Skeletal muscle tissue (tissue), 4 donors: ENCODE results near the gene PLCB1. TPM values are rescaled to one million over a fixed set of nuclear protein-coding genes. Genes with fewer than 3 reads are reported as not detected.

Experiments
- H3K27ac ChIP-seq: one replicate; pipeline ENCODE4 v1.7.0; 2013; ENCODE audit warnings: mild to moderate bottlenecking, low read depth, low read length, inconsistent platforms
- H3K27me3 ChIP-seq, 3 donors: one replicate each; pipeline ENCODE4 v1.7.0; 2013; ENCODE audit warnings: low read length in 3 of 3; ENCODE audit not compliant: control insufficient read depth in 3 of 3, insufficient read depth in 3 of 3
- H3K36me3 ChIP-seq, 3 donors: one replicate each; pipeline ENCODE4 v1.7.0; 2013; ENCODE audit warnings: low read length in 3 of 3; ENCODE audit not compliant: control insufficient read depth in 3 of 3, insufficient read depth in 3 of 3
- H3K4me1 ChIP-seq, 3 donors: one replicate each; pipeline ENCODE4 v1.7.0; 2013; ENCODE audit warnings: low read length in 3 of 3, mild to moderate bottlenecking in 3 of 3; ENCODE audit not compliant: control insufficient read depth in 3 of 3, insufficient read depth in 3 of 3
- H3K4me3 ChIP-seq, 3 donors: one replicate each; pipeline ENCODE4 v1.7.0; 2013; ENCODE audit warnings: low read length in 3 of 3
- H3K9ac ChIP-seq, 3 donors: one replicate each; pipeline ENCODE4 v1.7.0; 2013; ENCODE audit warnings: low read length in 3 of 3, mild to moderate bottlenecking in 3 of 3, moderate library complexity in 2 of 3, low read depth in 1 of 3
- H3K9me3 ChIP-seq, 3 donors: one replicate each; pipeline ENCODE4 v1.7.0; 2013; ENCODE audit warnings: low read length in 3 of 3; ENCODE audit not compliant: control insufficient read depth in 3 of 3
- total RNA-seq: library from RNA; depleted of rRNA; stranded (reverse); fragments of >200 nt; gene quantifications from one replicate; pipeline ENCODE4 v1.2.3, GENCODE V29; 2014
- donor health status: Osteomylitis.

Gene PLCB1
- total RNA-seq, 1 donor from 2014 or later: 13.0 TPM

DNA sequence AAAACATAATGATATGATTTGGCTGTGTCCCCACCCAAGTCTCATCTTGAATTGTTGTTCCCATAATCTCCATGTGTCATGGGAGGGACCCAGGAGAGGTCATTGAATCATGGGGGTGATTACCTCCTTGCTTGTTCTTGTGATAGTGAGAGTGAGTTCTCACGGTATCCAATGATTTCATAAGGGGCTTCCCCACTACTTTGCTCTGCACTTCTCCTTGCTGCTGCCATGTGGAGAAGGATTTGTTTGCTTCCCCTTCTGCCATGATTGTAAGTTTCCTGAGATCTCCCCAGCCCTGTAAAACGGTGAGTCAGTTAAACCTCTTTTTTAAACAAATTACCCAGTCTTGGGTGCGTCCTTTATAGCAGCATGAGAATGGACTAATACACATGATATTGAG lies 780.0 kb downstream of the PLCB1 start:
- H3K27ac ChIP-seq: no peak overlapping the region
- no peaks in the 10 kb centered on the region for H3K36me3 ChIP-seq
- H3K9me3 ChIP-seq: no peaks in the 10 kb centered on the region
- no peak overlapping the region for H3K4me3 ChIP-seq
- H3K9ac ChIP-seq: no peak overlapping the region
- no peaks in the 10 kb centered on the region for H3K4me1 ChIP-seq
- no peaks in the 10 kb centered on the region for H3K27me3 ChIP-seq

DNA sequence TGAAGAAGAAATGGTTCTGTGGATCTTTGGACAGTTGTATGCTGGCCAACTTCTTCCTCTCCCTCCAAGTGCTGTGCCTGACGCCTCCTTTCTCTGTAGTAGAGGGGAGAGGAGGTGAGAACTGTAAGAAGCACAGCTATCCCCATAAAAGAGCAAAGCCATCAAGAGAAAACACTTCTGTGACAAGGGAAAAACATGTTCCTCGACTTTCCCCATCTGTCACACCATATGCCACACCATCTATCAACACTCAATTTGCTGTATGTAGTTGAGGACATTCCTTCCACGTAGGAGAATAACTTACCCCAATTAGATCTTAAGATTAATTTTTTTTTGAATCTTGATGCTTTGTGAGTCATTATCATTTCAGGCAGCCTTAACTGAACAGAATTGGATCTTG lies 780.7 kb downstream of the PLCB1 start:
- no peak overlapping the region for H3K27ac ChIP-seq
- H3K36me3 ChIP-seq: no peaks in the 10 kb centered on the region
- H3K9ac ChIP-seq: no peak overlapping the region
- H3K27me3 ChIP-seq: no peaks in the 10 kb centered on the region
- no peak overlapping the region for H3K4me3 ChIP-seq
- no peaks in the 10 kb centered on the region for H3K4me1 ChIP-seq
- H3K9me3 ChIP-seq: no peaks in the 10 kb centered on the region

DNA sequence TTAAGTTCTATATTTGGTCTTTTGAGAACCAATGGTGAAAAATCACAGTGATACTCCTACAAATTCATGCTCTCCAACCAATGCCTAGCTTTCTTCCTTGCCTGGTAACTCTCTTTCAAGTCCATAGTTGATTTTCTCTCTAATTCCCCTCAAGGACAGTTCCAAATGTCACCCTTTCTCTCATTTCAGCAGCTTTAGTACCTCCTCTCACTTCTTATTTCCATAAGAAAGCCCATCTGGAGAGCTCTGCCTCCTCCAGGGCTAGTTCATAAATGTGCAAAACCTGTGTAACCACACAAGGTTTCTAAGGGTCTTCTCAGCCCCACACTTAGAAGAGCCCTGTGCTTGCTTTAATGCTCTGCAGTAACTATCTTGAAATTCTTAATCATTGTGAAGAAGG lies 781.4 kb downstream of the PLCB1 start:
- H3K27ac ChIP-seq: no peak overlapping the region
- no peaks in the 10 kb centered on the region for H3K27me3 ChIP-seq
- no peaks in the 10 kb centered on the region for H3K9me3 ChIP-seq
- H3K4me1 ChIP-seq: no peaks in the 10 kb centered on the region
- no peak overlapping the region for H3K9ac ChIP-seq
- H3K4me3 ChIP-seq: no peak overlapping the region
- no peaks in the 10 kb centered on the region for H3K36me3 ChIP-seq

DNA sequence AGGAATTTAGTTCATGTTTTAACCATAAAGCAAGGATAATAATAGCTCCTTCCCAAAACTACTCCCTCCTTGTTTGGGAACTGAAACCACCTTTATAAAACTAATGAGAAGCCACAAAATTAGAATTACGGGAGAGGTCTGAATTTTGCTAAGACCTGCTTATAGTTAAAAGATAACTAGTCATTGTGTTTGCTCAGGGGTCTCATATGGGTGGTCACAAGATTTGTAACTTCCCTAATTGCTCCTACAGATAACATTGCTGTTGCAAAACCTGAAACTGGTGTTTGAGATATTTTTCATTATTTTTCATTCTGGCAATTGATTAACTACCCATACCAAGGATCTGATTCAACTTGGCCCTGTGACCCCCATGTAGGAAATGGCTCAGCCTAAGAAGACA lies 782.4 kb downstream of the PLCB1 start:
- no peaks in the 10 kb centered on the region for H3K4me1 ChIP-seq
- H3K27me3 ChIP-seq: no peaks in the 10 kb centered on the region
- no peak overlapping the region for H3K9ac ChIP-seq
- no peaks in the 10 kb centered on the region for H3K36me3 ChIP-seq
- no peak overlapping the region for H3K4me3 ChIP-seq
- H3K9me3 ChIP-seq: no peaks in the 10 kb centered on the region
- no peak overlapping the region for H3K27ac ChIP-seq

DNA sequence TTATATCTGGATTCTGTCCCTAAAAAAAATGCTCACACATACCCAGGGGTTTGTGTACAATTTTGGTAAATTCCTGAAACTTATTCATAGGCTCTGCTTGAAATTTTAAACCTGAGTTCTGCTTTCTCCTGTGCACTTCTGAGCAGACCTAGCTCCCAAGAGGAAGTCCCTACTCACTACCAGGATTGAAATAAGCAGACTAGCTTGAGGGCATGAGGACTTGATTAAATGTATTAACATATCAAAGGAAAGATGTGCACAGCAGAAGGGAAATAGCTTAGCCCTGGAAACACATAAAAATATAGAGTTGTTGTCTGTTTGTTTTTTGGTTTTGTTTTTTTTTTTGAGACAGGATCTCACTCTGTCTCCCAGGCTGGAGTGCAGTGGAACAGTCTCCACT lies 785.0 kb downstream of the PLCB1 start:
- Histone ChIP-seq H3K36me3 (no peaks in the 10 kb centered on the region), H3K9ac (no peak overlapping the region), H3K4me3 (no peak overlapping the region), H3K27ac (no peak overlapping the region), H3K27me3 (no peaks in the 10 kb centered on the region), H3K4me1 (no peaks in the 10 kb centered on the region), H3K9me3 (no peaks in the 10 kb centered on the region)

DNA sequence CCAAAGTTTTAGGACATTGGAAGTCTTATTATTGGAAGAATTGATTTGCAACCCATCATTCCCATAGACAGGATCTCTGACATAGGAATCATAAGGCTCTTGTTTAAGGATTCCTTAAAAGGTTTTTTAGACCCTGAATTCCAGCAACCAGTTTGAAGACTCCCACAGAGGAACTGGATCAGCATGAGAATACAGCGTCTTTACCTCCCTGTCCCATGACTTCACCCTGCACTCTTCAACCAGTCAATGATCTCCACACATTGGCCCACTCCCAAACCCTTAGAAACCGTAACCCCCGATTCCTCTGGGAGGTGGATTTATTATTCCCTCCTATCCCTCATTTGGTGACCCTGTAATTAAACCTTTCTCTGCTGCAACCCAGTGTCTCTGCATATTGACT lies 786.1 kb downstream of the PLCB1 start:
- Histone ChIP-seq H3K9ac (no peak overlapping the region), H3K4me3 (no peak overlapping the region), H3K36me3 (no peaks in the 10 kb centered on the region), H3K4me1 (no peaks in the 10 kb centered on the region), H3K27me3 (no peaks in the 10 kb centered on the region), H3K27ac (no peak overlapping the region), H3K9me3 (no peaks in the 10 kb centered on the region)

DNA sequence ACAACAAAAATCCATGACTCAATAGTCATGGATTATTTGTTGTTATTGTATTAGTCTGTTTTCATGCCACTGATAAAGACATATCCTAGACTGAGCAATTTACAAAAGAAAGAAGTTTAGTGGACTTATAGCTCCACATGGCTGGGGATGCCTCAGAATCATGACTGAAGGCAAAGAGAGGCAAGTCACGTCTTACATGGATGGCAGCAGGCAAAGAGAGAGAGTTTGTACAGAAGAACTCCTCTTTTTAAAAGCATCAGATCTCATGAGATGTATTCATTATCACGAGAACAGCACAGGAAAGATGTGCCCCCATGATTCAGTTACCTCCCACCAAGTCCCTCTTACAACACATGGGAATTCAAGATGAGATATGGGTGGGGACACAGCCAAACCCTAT lies 792.5 kb downstream of the PLCB1 start:
- Histone ChIP-seq H3K9me3 (no peaks in the 10 kb centered on the region), H3K27ac (no peak overlapping the region), H3K9ac (no peak overlapping the region), H3K4me3 (no peak overlapping the region), H3K4me1 (no peaks in the 10 kb centered on the region), H3K36me3 (no peaks in the 10 kb centered on the region), H3K27me3 (no peaks in the 10 kb centered on the region)

DNA sequence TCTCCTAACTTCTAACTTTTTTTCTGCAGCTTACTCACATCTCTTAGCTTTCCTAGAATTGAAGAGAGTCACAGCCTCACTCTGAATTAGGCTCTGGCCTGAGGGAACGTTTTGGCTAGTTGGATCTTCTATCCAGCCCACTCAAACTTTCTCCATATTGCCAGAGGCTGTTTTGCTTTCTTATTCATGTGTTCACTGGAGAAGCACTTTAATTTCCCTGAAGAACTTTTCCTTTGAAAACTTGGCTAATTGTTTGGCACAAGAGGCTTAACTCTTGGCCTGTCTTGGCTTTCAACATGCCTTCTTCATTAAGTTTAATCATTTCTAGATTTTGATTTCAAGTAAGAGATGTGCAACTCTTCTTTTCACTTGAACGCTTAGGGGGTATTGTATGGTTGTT lies 798.7 kb downstream of the PLCB1 start:
- no peaks in the 10 kb centered on the region for H3K9me3 ChIP-seq
- no peak overlapping the region for H3K27ac ChIP-seq
- H3K4me3 ChIP-seq: no peak overlapping the region
- H3K27me3 ChIP-seq: no peaks in the 10 kb centered on the region
- peaks cover 4 to 7% (median 4%) of the 10 kb centered on the region in 3 donors for H3K4me1 ChIP-seq
- H3K36me3 ChIP-seq: no peaks in the 10 kb centered on the region
- no peak overlapping the region for H3K9ac ChIP-seq

DNA sequence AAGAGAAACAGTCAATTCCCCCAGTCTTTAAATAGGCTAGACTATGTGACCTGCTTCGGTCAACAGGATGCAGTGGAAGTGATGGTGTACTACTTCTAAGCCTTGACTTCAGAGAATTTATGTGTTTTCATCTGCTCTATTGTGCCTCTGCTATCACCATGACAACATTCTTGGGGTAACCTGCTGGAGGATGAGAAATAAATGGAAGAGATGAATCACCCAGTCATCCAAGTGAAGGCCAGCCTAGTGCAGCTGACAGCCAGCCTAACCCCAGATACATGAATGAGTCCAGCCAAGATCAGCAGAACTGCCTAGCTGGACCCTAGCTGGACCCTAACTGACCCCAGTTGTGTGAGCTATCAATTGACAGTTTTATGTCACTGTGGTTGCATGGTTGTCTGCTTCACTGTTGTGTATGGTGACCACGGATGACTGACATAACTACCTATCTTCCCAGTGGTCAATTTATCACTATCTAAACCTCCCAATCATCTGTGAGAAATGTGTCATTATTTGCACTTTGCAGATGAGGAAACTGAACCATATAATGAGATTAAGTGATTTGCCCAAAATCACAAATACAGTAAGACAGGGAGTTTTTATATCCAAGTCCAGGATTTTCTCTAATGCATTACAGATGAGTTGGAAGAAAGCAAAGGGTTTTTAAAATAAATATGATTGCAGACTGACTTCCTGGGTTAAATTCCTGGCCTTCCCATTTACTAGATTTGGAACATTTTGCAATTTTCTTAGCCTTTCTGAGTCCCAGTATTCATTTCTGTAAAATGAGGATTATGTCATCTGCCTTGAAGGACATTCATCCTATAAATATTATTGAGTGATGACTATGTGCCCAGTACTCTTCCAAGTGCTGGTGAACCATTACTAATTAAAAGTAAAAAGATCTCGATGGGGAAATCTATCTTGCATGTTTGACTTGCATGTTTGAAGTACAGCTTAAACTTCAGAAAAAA lies 800.4 kb downstream of the PLCB1 start:
- peaks cover 4 to 7% (median 4%) of the 10 kb centered on the region in 3 donors for H3K4me1 ChIP-seq
- H3K27me3 ChIP-seq: no peaks in the 10 kb centered on the region
- no peaks in the 10 kb centered on the region for H3K9me3 ChIP-seq
- H3K27ac ChIP-seq: peak overlapping the region; percentile 1
- H3K4me3 ChIP-seq: no peak overlapping the region
- no peaks in the 10 kb centered on the region for H3K36me3 ChIP-seq
- no peak overlapping the region for H3K9ac ChIP-seq

DNA sequence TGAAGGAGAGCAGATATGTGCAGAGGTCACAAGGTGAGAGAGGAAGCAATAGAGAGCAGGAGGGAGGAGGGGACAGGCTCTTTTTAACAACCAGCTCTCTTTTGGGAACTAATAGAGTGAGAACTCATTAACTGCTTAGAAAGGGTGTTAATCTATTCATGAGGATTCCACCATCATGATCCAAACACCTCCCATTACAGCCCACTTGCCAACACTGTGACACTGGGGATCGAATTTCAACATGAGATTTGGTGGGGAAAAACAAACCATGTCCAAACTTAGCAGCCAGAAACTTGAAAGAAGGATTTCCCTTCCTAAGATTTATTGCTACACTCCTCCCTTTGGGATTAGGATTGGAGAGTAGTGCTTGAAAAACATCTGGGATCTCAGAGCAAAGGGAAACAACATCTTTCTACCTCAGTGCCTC lies 801.3 kb downstream of the PLCB1 start:
- Histone ChIP-seq H3K27ac (no peak overlapping the region), H3K27me3 (no peaks in the 10 kb centered on the region), H3K4me1 (peaks cover 4 to 7% (median 4%) of the 10 kb centered on the region in 3 donors), H3K4me3 (no peak overlapping the region), H3K9ac (no peak overlapping the region), H3K36me3 (no peaks in the 10 kb centered on the region), H3K9me3 (no peaks in the 10 kb centered on the region)
